ENCODE results near the gene KCNMA1.

GRCh38 chr10:77195101-77195500, 442.5 kb downstream of the KCNMA1 start:
- no peak for TF ChIP-seq REST (IDR thresholded peaks at IDR 0.05; ENCODE audit: borderline replicate concordance)
- no peak for TF ChIP-seq EZH2 (IDR thresholded peaks at IDR 0.05; ENCODE audit: borderline replicate concordance, insufficient read depth, low read length, poor library complexity, severe bottlenecking)
- TF ChIP-seq MXI1 (conservative IDR thresholded peaks at IDR 0.05; ENCODE audit: poor library complexity, severe bottlenecking) = no peak
- TF ChIP-seq, protein P1, sequence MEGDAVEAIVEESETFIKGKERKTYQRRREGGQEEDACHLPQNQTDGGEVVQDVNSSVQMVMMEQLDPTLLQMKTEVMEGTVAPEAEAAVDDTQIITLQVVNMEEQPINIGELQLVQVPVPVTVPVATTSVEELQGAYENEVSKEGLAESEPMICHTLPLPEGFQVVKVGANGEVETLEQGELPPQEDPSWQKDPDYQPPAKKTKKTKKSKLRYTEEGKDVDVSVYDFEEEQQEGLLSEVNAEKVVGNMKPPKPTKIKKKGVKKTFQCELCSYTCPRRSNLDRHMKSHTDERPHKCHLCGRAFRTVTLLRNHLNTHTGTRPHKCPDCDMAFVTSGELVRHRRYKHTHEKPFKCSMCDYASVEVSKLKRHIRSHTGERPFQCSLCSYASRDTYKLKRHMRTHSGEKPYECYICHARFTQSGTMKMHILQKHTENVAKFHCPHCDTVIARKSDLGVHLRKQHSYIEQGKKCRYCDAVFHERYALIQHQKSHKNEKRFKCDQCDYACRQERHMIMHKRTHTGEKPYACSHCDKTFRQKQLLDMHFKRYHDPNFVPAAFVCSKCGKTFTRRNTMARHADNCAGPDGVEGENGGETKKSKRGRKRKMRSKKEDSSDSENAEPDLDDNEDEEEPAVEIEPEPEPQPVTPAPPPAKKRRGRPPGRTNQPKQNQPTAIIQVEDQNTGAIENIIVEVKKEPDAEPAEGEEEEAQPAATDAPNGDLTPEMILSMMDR (IDR thresholded peaks at IDR 0.05; ENCODE audit: poor library complexity, severe bottlenecking) = no peak

Data from neural cell (in vitro differentiated cells).